ENCODE measurements around the gene METAP1D. TPM values are rescaled to one million over a fixed set of nuclear protein-coding genes. Genes with fewer than 3 reads are reported as not detected.
"Not testable (repeated sequence)": the region's sequence is repeated elsewhere in the genome, so short reads cannot be mapped to it uniquely, and the experiment has no call there.

METAP1D gene
- total RNA-seq, 1 experiment from 2014 or later: 20.7 TPM

GRCh38 chr2:171979103-171979502 lies 20.6 kb upstream of the METAP1D start:
- Histone ChIP-seq H3K4me1 (ENCODE audit: low read length) (no peaks in the 10 kb centered on the region), H2AFZ (ENCODE audit: low read length) (no peak overlapping the region), H3K9me2 (replicated peaks; ENCODE audit: insufficient read depth, low read length) (no peaks in the 10 kb centered on the region), H4K20me1 (ENCODE audit: insufficient read depth, low read depth, low read length) (no peaks in the 10 kb centered on the region), H3K36me3 (ENCODE audit: insufficient read depth, low read length) (peaks cover 50% of the 10 kb centered on the region), H3K4me3 (ENCODE audit: low read length) (no peak overlapping the region), H3K79me2 (ENCODE audit: low read length) (peaks cover 16% of the 10 kb centered on the region), H3K9me3 (ENCODE audit: low read length) (no peaks in the 10 kb centered on the region), H3K27ac (ENCODE audit: low read length) (no peak overlapping the region), H3K27me3 (ENCODE audit: low read length) (no peaks in the 10 kb centered on the region), H3K9ac (ENCODE audit: low read length) (no peak overlapping the region), H3K4me2 (ENCODE audit: low read depth, low read length, poor library complexity, severe bottlenecking) (no peak overlapping the region)
- DNase-seq: no peak

DNA sequence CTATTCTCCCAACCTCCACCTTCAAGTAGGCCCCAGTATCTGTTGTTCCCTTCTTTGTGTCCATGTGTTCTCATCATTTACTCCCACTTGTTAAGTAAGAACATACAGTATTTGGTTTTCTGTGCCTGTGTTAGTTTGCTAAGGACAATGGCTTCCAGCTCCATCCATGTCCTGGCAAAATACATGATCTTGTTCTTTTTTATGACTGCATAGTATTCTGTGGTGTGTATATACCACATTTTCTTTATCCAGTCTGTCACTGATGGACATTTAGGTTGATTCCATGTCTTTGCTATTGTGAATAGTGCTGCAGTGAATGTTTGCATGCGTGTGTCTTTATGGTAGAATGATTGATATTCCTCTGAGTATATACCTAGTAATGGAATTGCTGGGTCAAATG lies 15.8 kb upstream of the METAP1D start:
- not testable (repeated sequence) for H3K79me2 ChIP-seq (ENCODE audit: low read length); DNase-seq; H4K20me1 ChIP-seq (ENCODE audit: insufficient read depth, low read depth, low read length); H3K4me3 ChIP-seq (ENCODE audit: low read length); H3K4me1 ChIP-seq (ENCODE audit: low read length); H3K4me2 ChIP-seq (ENCODE audit: low read depth, low read length, poor library complexity, severe bottlenecking); H3K9me2 ChIP-seq (replicated peaks; ENCODE audit: insufficient read depth, low read length); H3K27me3 ChIP-seq (ENCODE audit: low read length); H3K9ac ChIP-seq (ENCODE audit: low read length); H3K27ac ChIP-seq (ENCODE audit: low read length); H3K9me3 ChIP-seq (ENCODE audit: low read length); H2AFZ ChIP-seq (ENCODE audit: low read length)
- peaks cover 22% of the 10 kb centered on the region; the same call in 1 of the 2 replicates for H3K36me3 ChIP-seq (ENCODE audit: insufficient read depth, low read length)

DNA sequence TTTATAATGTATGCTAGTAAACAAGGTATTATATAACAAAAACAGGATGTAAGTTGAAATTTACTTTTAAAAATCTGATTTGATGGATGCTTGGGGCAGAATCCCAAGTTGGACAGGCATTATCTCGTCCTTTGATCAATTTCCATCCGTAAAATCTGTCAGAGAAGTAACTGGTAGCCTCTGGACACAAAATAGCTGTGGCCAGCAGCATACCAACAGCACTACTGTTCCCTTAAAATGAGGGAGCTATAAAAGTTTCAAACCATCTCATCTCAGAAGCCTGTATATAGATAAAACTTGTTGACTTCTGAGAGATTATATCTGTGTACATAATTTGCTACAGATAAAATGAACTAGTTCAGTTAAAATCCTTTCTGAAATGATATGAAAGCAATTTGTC lies 14.7 kb upstream of the METAP1D start:
- Histone ChIP-seq H3K27ac (ENCODE audit: low read length) (no peak overlapping the region), H3K9me2 (replicated peaks; ENCODE audit: insufficient read depth, low read length) (no peaks in the 10 kb centered on the region), H3K9me3 (ENCODE audit: low read length) (no peaks in the 10 kb centered on the region), H3K36me3 (ENCODE audit: insufficient read depth, low read length) (peaks cover 15% of the 10 kb centered on the region; the same call in 1 of the 2 replicates), H3K27me3 (ENCODE audit: low read length) (no peaks in the 10 kb centered on the region), H3K9ac (ENCODE audit: low read length) (no peak overlapping the region), H3K4me1 (ENCODE audit: low read length) (no peaks in the 10 kb centered on the region), H3K79me2 (ENCODE audit: low read length) (no peaks in the 10 kb centered on the region), H2AFZ (ENCODE audit: low read length) (no peak overlapping the region), H4K20me1 (ENCODE audit: insufficient read depth, low read depth, low read length) (no peaks in the 10 kb centered on the region), H3K4me2 (ENCODE audit: low read depth, low read length, poor library complexity, severe bottlenecking) (no peak overlapping the region), H3K4me3 (ENCODE audit: low read length) (no peak overlapping the region)
- DNase-seq: no peak

- Histone ChIP-seq H3K9me3 (ENCODE audit: low read length) (no peaks in the 10 kb centered on the region), H4K20me1 (ENCODE audit: insufficient read depth, low read depth, low read length) (no peaks in the 10 kb centered on the region), H3K4me2 (ENCODE audit: low read depth, low read length, poor library complexity, severe bottlenecking) (no peak overlapping the region), H3K27me3 (ENCODE audit: low read length) (no peaks in the 10 kb centered on the region), H3K4me3 (ENCODE audit: low read length) (no peak overlapping the region), H3K79me2 (ENCODE audit: low read length) (no peaks in the 10 kb centered on the region), H2AFZ (ENCODE audit: low read length) (no peak overlapping the region), H3K4me1 (ENCODE audit: low read length) (no peaks in the 10 kb centered on the region), H3K9ac (ENCODE audit: low read length) (no peak overlapping the region), H3K36me3 (ENCODE audit: insufficient read depth, low read length) (peaks cover 10% of the 10 kb centered on the region; the same call in 1 of the 2 replicates), H3K9me2 (replicated peaks; ENCODE audit: insufficient read depth, low read length) (no peaks in the 10 kb centered on the region), H3K27ac (ENCODE audit: low read length) (no peak overlapping the region)
- no peak for DNase-seq
Observed at GRCh38 chr2:171986778-171987177, 13.0 kb upstream of the METAP1D start.

GRCh38 chr2:171991027-171991426 lies 8.7 kb upstream of the METAP1D start:
- Histone ChIP-seq H3K9ac (ENCODE audit: low read length) (no peak overlapping the region), H3K9me3 (ENCODE audit: low read length) (no peaks in the 10 kb centered on the region), H3K27ac (ENCODE audit: low read length) (no peak overlapping the region), H2AFZ (ENCODE audit: low read length) (no peak overlapping the region), H3K79me2 (ENCODE audit: low read length) (no peaks in the 10 kb centered on the region), H3K4me2 (ENCODE audit: low read depth, low read length, poor library complexity, severe bottlenecking) (no peak overlapping the region), H3K36me3 (ENCODE audit: insufficient read depth, low read length) (no peaks in the 10 kb centered on the region), H3K4me1 (ENCODE audit: low read length) (peaks cover 15% of the 10 kb centered on the region), H4K20me1 (ENCODE audit: insufficient read depth, low read depth, low read length) (no peaks in the 10 kb centered on the region), H3K9me2 (replicated peaks; ENCODE audit: insufficient read depth, low read length) (no peaks in the 10 kb centered on the region), H3K4me3 (ENCODE audit: low read length) (no peak overlapping the region), H3K27me3 (ENCODE audit: low read length) (no peaks in the 10 kb centered on the region)
- DNase-seq: no peak

- H3K4me3 ChIP-seq (ENCODE audit: low read length): no peak overlapping the region
- no peaks in the 10 kb centered on the region for H3K9me3 ChIP-seq (ENCODE audit: low read length)
- H3K4me1 ChIP-seq (ENCODE audit: low read length): peaks cover 35% of the 10 kb centered on the region
- no peak overlapping the region for H3K9ac ChIP-seq (ENCODE audit: low read length)
- no peak overlapping the region for H3K27ac ChIP-seq (ENCODE audit: low read length)
- H3K9me2 ChIP-seq (replicated peaks; ENCODE audit: insufficient read depth, low read length): no peaks in the 10 kb centered on the region
- no peak overlapping the region for H3K4me2 ChIP-seq (ENCODE audit: low read depth, low read length, poor library complexity, severe bottlenecking)
- H3K36me3 ChIP-seq (ENCODE audit: insufficient read depth, low read length): no peaks in the 10 kb centered on the region
- no peaks in the 10 kb centered on the region for H4K20me1 ChIP-seq (ENCODE audit: insufficient read depth, low read depth, low read length)
- no peaks in the 10 kb centered on the region for H3K27me3 ChIP-seq (ENCODE audit: low read length)
- H3K79me2 ChIP-seq (ENCODE audit: low read length): no peaks in the 10 kb centered on the region
- no peak for DNase-seq
- no peak overlapping the region for H2AFZ ChIP-seq (ENCODE audit: low read length)
Observed at GRCh38 chr2:171995586-171995985, 4.2 kb upstream of the METAP1D start.

- no peak overlapping the region for H3K9ac ChIP-seq (ENCODE audit: low read length)
- no peak overlapping the region for H3K4me3 ChIP-seq (ENCODE audit: low read length)
- no peaks in the 10 kb centered on the region for H3K27me3 ChIP-seq (ENCODE audit: low read length)
- H4K20me1 ChIP-seq (ENCODE audit: insufficient read depth, low read depth, low read length): no peaks in the 10 kb centered on the region
- no peaks in the 10 kb centered on the region for H3K9me3 ChIP-seq (ENCODE audit: low read length)
- no peak overlapping the region for H2AFZ ChIP-seq (ENCODE audit: low read length)
- no peak for DNase-seq
- H3K36me3 ChIP-seq (ENCODE audit: insufficient read depth, low read length): no peaks in the 10 kb centered on the region
- no peaks in the 10 kb centered on the region for H3K79me2 ChIP-seq (ENCODE audit: low read length)
- no peak overlapping the region for H3K4me2 ChIP-seq (ENCODE audit: low read depth, low read length, poor library complexity, severe bottlenecking)
- peaks cover 40% of the 10 kb centered on the region for H3K4me1 ChIP-seq (ENCODE audit: low read length)
- no peaks in the 10 kb centered on the region for H3K9me2 ChIP-seq (replicated peaks; ENCODE audit: insufficient read depth, low read length)
- H3K27ac ChIP-seq (ENCODE audit: low read length): no peak overlapping the region
Observed at GRCh38 chr2:171996021-171996420, 3.7 kb upstream of the METAP1D start.

DNA sequence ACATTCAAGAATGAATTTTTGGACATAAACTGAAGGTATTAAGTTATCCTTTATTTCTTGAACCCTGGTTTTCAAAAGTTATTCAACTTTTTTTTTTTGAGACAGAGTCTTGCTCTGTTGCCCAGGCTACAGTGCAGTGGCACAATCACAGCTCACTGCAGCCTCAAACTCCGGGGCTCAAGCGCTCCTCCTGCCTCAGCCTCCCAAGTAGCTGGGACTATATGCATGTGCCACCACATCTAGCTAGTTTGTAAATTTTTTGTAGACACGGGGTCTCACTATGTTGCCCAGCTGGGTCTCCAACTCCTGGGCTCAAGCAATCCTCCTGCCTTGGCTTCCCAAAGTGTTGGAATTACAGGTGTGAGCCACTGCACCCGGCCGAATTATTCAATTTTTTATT lies 2.7 kb upstream of the METAP1D start:
- not testable (repeated sequence) for H4K20me1 ChIP-seq (ENCODE audit: insufficient read depth, low read depth, low read length); H3K4me2 ChIP-seq (ENCODE audit: low read depth, low read length, poor library complexity, severe bottlenecking); H3K9ac ChIP-seq (ENCODE audit: low read length); H3K27me3 ChIP-seq (ENCODE audit: low read length); H2AFZ ChIP-seq (ENCODE audit: low read length); DNase-seq; H3K27ac ChIP-seq (ENCODE audit: low read length); H3K9me3 ChIP-seq (ENCODE audit: low read length); H3K4me3 ChIP-seq (ENCODE audit: low read length); H3K36me3 ChIP-seq (ENCODE audit: insufficient read depth, low read length); H3K79me2 ChIP-seq (ENCODE audit: low read length); H3K9me2 ChIP-seq (replicated peaks; ENCODE audit: insufficient read depth, low read length)
- peaks cover 40% of the 10 kb centered on the region for H3K4me1 ChIP-seq (ENCODE audit: low read length)

DNA sequence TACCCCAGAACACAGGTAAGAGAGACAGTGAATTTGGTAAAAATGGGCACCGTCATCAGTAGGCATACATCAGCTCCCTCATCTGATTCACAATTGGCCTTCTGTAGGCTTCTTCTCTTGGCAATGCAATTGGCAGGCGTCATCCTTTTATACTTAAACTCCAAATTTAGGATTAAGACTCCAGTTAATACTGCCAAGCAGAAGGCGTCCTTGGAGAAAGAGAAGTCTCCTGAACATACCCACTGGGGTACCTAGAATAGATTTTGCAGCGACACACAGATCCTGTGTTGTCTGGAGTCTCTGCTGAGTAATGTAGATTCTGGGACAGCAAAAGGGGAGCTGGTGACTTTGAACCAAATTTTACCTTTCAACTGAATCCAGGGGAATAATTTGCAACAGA lies 592 bp upstream of the METAP1D start:
- no peaks in the 10 kb centered on the region for H3K27me3 ChIP-seq (ENCODE audit: low read length)
- H3K9me3 ChIP-seq (ENCODE audit: low read length): no peaks in the 10 kb centered on the region
- H3K4me3 ChIP-seq (ENCODE audit: low read length): peak overlapping the region; percentile 93
- H3K4me1 ChIP-seq (ENCODE audit: low read length): peaks cover 33% of the 10 kb centered on the region
- peak overlapping the region; percentile 79 for H3K27ac ChIP-seq (ENCODE audit: low read length)
- peak; percentile 62 for DNase-seq
- H2AFZ ChIP-seq (ENCODE audit: low read length): peak overlapping the region; percentile 91
- H4K20me1 ChIP-seq (ENCODE audit: insufficient read depth, low read depth, low read length): no peaks in the 10 kb centered on the region
- H3K36me3 ChIP-seq (ENCODE audit: insufficient read depth, low read length): no peaks in the 10 kb centered on the region
- peak overlapping the region; percentile 86 for H3K9ac ChIP-seq (ENCODE audit: low read length)
- H3K9me2 ChIP-seq (replicated peaks; ENCODE audit: insufficient read depth, low read length): no peaks in the 10 kb centered on the region
- H3K79me2 ChIP-seq (ENCODE audit: low read length): no peaks in the 10 kb centered on the region
- H3K4me2 ChIP-seq (ENCODE audit: low read depth, low read length, poor library complexity, severe bottlenecking): peak overlapping the region; percentile 84

Data from Karpas-422 (cell line).